Stimulated activated CD8-positive, alpha-beta memory T cell treated with anti-CD3 and anti-CD28 coated beads, Interleukin-7, amount 100 ng/mL, for 1 hour (primary cell): ENCODE results near the gene LBHD1.
A peak's percentile ranks its signal among the peaks of the same experiment; 100 is the strongest.
"Not testable (repeated sequence)": the region's sequence is repeated elsewhere in the genome, so short reads cannot be mapped to it uniquely, and the experiment has no call there.

ENCODE experiments used
- DNase-seq, 2 donors: peaks; one replicate each; pipeline ENCODE4 v3.0.0-alpha.2; 2020; ENCODE audit warnings: low read depth in 2 of 2

Gene LBHD1

GRCh38 chr11:62665075-62665598 is 6.9 kb downstream of the LBHD1 start, which contains the start of the genes C11orf98 and CSKMT:
C11orf98 (minus strand) TSS chr11:62665210; CDS start chr11:62665169, 41 bp downstream.
CSKMT (plus strand) TSS chr11:62665312; CDS start chr11:62665880, 568 bp downstream.
- DNase-seq: peak; percentile 89 to 94

DNA sequence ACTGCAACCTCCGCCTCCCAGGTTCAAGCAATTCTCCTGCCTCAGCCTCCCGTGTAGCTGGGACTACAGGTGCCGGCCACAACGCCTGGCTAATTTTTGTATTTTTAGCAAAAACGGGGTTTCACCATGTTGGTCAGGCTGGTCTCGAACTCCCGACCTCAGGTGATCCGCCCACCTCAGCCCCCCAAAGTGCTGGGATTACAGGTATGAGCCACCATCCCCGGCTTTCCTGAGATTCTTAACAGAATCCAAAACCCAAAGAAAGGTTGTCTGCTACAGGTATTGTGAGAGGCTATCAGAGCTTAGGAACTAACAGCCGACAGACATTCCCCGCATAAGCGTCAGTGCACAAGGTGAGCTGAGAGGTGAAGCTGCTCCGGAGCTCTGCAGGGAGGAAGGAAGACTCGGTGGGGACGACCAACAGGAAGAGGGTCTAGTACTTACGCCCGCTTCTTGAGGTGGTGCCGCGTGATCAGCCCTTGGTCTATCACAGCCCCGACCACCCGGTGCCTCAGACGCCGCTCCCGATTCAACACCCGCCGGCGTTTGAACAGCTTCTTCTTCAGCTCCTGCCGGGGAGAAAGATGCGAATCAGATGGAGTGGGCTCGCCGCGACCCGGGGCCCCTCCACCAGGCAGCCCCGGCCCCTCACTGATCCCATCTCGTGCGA is 7.5 kb downstream of the LBHD1 start:
- DNase-seq: peak in 1 of 2 donors; percentile 23

DNA sequence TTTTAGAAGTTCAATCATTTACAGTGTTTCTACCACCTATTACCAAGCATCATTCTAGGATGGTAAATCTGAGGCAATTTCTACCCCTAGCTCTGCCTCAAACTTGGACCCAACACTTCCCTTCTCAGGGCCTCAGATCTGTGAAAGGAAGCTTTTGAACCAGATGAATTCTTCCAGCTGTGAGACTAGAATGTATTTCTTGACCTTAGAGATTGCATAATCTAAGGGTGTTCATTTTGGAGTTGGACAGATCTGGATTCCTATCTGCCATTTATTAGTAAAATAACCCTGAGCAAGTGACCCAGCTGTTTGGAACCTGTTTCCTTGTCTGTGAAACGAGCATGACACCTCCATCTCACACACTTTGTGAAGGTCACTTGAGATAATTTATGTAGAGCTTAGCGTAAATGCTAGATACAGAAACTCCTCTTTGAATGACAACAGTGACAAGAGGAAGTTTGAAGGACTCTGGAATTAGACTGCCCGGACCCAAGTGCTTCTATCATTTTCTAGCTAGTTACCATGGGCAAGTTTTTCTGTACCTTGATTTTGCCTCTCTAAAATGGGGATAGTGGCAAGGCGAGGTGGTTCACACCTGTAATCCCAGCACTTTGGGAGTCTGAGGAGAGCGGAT is 15.2 kb downstream of the LBHD1 start:
- DNase-seq: no peak

DNA sequence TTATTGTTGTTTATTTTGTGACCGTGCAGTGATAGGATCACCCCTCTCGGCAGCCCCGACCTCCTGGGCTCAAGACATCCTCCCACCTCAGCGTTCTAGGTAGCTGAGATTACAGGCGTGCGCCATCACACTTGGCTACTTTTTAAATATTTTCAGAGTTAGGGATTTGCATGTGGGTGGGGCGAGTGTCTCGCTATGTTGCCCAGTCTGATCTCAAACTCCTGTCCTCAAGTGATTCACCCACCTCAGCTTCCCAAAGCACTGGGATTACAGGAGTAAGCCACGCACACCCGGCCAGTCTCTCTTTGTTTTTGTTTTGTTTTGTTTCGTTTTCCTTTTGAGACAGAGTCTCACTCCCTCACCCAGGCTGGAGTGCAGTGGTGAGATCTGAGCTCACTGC is 17.8 kb downstream of the LBHD1 start:
- DNase-seq: no peak

DNA sequence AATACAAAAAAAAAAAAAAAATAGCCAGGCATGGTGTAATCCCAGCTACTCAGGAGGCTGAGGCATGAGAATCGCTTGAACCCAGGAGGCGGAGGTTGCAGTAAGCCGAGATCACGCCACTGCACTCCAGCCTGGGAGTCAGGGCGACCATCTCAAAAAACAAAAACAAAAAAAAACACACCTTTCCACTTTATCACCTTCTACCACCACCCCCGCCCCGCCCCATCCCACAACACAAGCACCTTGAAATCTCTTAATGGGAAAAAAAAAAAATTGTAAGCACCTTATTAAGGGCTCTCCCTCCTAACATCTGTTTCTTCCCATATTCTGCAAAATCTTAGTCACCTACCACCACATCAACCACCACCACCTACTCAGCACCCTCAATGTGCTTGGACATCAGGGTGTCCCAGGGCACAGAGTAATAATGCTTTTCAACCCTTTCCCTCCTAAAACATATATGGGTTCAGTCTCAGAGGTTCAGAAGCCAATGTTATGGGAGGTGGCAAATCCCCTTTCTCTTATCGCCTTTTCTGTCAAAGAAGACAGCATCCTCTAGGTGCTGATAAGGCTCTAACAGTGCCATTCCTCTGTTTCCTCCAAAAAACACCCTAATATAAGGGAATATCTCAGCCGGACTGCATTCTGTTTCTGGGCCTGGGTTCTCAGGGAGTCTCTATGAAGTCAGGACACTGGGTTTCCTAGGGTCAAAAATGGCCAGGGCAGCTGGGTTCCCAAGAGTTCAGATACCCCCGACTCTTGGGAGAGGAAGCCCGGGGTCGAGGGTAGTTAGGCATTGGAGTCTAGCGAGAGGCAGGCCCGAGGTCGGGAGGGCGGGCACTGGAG is 19.7 kb downstream of the LBHD1 start:
- no peak for DNase-seq

GRCh38 chr11:62650283-62650682 is 21.8 kb downstream of the LBHD1 start:
- DNase-seq: not testable (repeated sequence)

DNA sequence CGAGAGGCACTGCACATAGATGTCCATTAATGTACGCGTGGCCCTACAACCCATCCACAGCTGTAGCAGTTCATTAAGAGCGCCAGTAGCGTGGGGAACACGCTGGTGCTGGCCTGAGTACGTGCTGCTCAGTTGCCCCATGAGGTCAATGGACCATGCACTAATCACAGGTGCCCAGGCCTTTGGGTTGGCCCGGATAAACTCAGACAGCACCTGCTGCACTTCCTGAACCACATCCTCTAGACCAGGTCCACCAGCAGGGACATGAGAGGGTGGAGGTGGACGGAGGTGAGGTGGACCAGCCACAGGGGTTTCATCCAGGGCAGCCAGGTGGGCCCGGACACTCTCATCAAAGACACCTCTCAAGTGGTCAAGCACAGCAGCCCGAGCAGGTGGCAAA is 22.6 kb downstream of the LBHD1 start:
- no peak for DNase-seq

- DNase-seq: no peak
Measured at GRCh38 chr11:62648967-62649364, 23.1 kb downstream of the LBHD1 start.

DNA sequence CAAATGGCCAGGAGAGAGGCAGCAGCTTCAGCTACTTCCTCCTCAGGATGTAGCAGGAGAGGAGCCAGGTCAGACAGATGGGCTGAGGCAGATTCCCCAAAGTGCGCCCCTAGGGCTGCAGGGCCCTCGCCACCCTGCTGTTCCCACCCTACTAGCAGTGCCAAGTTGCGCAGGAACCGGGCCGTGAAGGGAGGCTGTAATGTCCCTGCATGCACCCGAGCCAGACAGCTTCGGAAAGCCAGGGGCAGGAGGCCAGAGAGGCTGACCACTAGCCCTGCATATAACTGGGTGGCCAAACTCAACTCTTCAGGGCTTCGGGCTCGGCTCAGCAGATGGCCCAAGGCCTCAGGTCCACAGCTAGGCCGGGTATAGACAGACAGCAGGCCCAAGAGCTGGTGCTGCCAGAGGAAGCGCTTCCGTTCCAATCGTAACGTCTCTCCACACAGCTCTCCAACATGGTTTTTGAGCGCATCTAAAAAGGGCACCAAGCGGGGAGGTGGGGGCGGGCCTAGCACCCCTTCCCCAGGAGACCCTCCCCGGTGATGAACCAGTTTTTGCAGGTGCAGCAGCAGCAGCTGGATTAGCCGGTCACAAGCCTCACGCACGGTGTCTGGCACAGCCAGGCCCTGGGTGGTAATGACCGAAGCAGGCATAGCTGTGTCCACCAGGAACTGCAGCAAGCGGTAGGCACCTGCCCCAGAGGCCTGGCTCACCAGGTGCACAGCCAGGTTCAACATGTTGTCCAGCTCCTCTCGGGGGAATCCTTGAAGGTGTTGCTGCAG is 23.7 kb downstream of the LBHD1 start:
- no peak for DNase-seq

GRCh38 chr11:62647609-62648005 is 24.5 kb downstream of the LBHD1 start:
- DNase-seq: no peak

GRCh38 chr11:62646825-62647608 is 25.1 kb downstream of the LBHD1 start:
- no peak for DNase-seq

GRCh38 chr11:62645946-62646824 is 25.9 kb downstream of the LBHD1 start, which contains the start of gene GANAB:
GANAB (minus strand) TSS chr11:62646613; CDS start chr11:62646599, 14 bp downstream.
- DNase-seq: peak; percentile 98

GRCh38 chr11:62645671-62645945 is 26.5 kb downstream of the LBHD1 start:
- DNase-seq: no peak

GRCh38 chr11:62644220-62644619 is 27.8 kb downstream of the LBHD1 start:
- DNase-seq: no peak

DNA sequence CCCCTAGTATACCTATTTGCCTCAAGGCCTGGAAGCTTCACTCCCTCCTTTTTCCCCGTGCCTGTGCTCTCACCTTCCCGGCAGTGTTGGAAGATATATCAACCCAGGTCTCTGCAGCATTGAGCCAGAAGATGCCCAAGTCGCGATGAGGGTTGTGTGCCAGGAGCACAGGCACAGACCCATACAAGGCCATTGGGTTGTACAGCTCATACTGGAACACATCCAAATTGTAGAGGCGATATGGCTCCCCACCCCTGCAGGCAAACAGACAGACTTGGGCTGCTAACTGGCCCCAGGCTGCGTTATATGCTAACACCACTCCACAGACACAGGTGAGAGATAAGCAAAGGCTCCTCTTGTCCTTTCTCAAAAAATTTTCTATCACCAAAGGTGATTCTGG is 39.6 kb downstream of the LBHD1 start:
- DNase-seq: no peak

GRCh38 chr11:62627713-62628112 is 44.4 kb downstream of the LBHD1 start:
- no peak for DNase-seq

GRCh38 chr11:62622476-62623089 is 49.5 kb downstream of the LBHD1 start:
- no peak for DNase-seq

DNA sequence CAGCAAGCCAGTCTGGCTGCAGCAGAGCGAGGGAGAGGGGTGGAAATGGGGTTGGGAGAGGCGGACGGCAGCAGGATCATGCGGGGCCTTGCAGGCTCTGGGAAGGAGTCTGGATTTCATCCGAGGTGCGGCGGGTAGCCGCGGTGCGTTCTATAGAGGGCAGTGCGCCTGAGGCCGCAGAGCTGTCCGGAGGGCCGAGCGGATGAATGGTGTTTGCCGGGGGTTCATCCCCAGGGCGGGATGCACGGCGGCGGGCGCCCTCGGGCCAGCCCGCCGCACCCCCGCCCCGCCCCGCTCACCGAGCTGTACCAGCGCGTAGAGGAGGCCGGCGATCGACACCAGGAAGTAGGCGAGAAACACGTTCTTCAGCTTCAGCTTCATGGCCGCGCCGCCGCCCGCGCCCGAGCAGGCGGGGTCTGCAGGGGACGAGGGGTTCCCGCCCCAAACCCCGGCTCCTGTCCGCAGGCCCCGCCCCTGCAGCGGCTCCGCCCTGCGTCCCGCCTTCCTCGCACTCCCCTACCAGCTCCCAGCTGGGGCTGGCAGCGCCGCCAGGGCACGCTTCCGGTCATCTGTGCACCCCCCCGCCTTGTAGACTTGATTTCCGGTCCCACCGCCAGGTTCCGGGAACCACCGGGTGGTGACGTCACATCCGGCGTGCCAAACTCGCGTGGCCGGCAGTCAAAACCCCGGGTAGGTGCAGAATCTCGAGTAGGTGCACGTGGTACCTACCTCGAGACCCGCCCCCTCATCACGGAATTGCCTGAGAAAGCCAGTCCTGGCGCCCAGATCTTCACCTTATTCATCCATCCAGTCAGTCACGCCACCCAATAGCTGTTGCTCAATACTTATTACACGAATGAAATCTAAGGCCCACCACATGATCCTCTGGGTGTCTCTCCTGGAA is 50.2 kb downstream of the LBHD1 start, which contains the start of gene B3GAT3:
TSS of gene B3GAT3 (minus strand) at position 420 of the 904 bp plus-strand sequence. CDS start at position 381, 39 bp downstream.
- peak; percentile 89 to 95 for DNase-seq
